H1 (cell line): ENCODE data around the gene ETFBKMT. TPM values are rescaled to one million over a fixed set of nuclear protein-coding genes. Genes with fewer than 3 reads are reported as not detected.

ENCODE experiments used
- CTCF ChIA-PET: fragments of 300-600 bp; sonication (Branson Sonifier 250); formaldehyde crosslinking; loops from one replicate; lab custom pipeline; 2021; ENCODE audit not compliant: partially characterized antibody; lab: Charles Lee
- POLR2A ChIA-PET: fragments of 300-600 bp; sonication (Branson Sonifier 250); formaldehyde crosslinking; loops from one replicate; lab custom pipeline; 2021; ENCODE audit warnings: inconsistent platforms; ENCODE audit not compliant: partially characterized antibody; lab: Charles Lee
- DNase-seq, 2 experiments: peaks; one replicate each; pipeline versions ENCODE4 v3.0.0 to v3.0.0-alpha.2; 2010 to 2022; ENCODE audit warnings: low spot score in 2 of 2, low read depth in 1 of 2, mixed read lengths in 1 of 2
- FAIRE-seq: peaks from 2 replicates; lab custom pipeline; 2011; peaks lifted over from hg19 to GRCh38; lab: Jason Lieb, UNC
- H2AFZ ChIP-seq: 2 replicates; pipeline ENCODE4 v1.8.1; 2012; ENCODE audit warnings: low read length, inconsistent platforms
- H2AK5ac ChIP-seq: 2 replicates; pipeline ENCODE4 v1.6.1; 2013; ENCODE audit warnings: low read depth, low read length
- H2BK120ac ChIP-seq: replicated peaks from 2 replicates; pipeline ENCODE3; 2013; ENCODE audit warnings: low read depth, low read length, inconsistent platforms
- H2BK12ac ChIP-seq: 2 replicates; pipeline ENCODE4 v1.6.1; 2013; ENCODE audit warnings: low read depth, low read length
- H2BK15ac ChIP-seq: 2 replicates; pipeline ENCODE4 v1.6.1; 2013; ENCODE audit warnings: low read length
- H2BK20ac ChIP-seq: 2 replicates; pipeline ENCODE4 v1.6.1; 2013; ENCODE audit warnings: low read length
- H2BK5ac ChIP-seq: 2 replicates; pipeline ENCODE4 v1.6.1; 2013; ENCODE audit warnings: low read depth, low read length
- H3K14ac ChIP-seq: 2 replicates; pipeline ENCODE4 v1.6.1; 2013; ENCODE audit warnings: inconsistent platforms; ENCODE audit not compliant: insufficient read length
- H3K18ac ChIP-seq: 2 replicates; pipeline ENCODE4 v1.6.1; 2013; ENCODE audit warnings: low read length; ENCODE audit errors: extremely low read depth
- H3K23ac ChIP-seq: 2 replicates; pipeline ENCODE4 v1.6.1; 2013; ENCODE audit warnings: inconsistent platforms; ENCODE audit not compliant: insufficient read length
- H3K23me2 ChIP-seq: 2 replicates; pipeline ENCODE4 v1.6.1; 2013; ENCODE audit warnings: low read depth, low read length
- H3K27ac ChIP-seq: 2 replicates; pipeline ENCODE4 v1.6.1; 2011; ENCODE audit warnings: low read depth, low read length, inconsistent platforms
- H3K27me3 ChIP-seq, 4 experiments: replicated peaks in 1 of 4; 1 replicate in 1 of 4; 2 replicates in 3 of 4; pipeline versions ENCODE4 v1.6.1 to v1.8.1; 2011 to 2013; ENCODE audit warnings: low read length in 3 of 4, mild to moderate bottlenecking in 3 of 4, inconsistent platforms in 2 of 4, mixed read lengths in 2 of 4, moderate library complexity in 1 of 4; ENCODE audit not compliant: control insufficient read depth in 3 of 4, insufficient read depth in 3 of 4; ENCODE audit errors: extremely low read depth in 1 of 4
- H3K36me3 ChIP-seq, 4 experiments: 2 replicates each; pipeline versions ENCODE4 v1.6.1 to v1.8.1; 2011 to 2013; ENCODE audit warnings: mild to moderate bottlenecking in 4 of 4, low read length in 3 of 4, moderate library complexity in 2 of 4, control low read depth in 1 of 4, inconsistent platforms in 1 of 4; ENCODE audit not compliant: insufficient read depth in 4 of 4, control insufficient read depth in 2 of 4
- H3K4ac ChIP-seq: replicated peaks from 2 replicates; pipeline ENCODE3; 2013; ENCODE audit warnings: low read length, low read depth, mixed read lengths, inconsistent platforms; ENCODE audit not compliant: insufficient read length
- H3K4me1 ChIP-seq, 4 experiments: replicated peaks in 1 of 4; 1 replicate in 1 of 4; 2 replicates in 3 of 4; pipeline versions ENCODE4 v1.6.1 to v1.8.1; 2011 to 2013; ENCODE audit warnings: low read length in 3 of 4, inconsistent platforms in 2 of 4, mixed read lengths in 1 of 4; ENCODE audit not compliant: insufficient read depth in 4 of 4, control insufficient read depth in 3 of 4
- H3K4me2 ChIP-seq, 2 experiments: 2 replicates each; pipeline versions ENCODE4 v1.6.1 to v1.8.1; 2011 to 2013; ENCODE audit warnings: low read depth in 2 of 2, low read length in 2 of 2, control low read depth in 1 of 2, inconsistent platforms in 1 of 2, mild to moderate bottlenecking in 1 of 2; ENCODE audit not compliant: insufficient read depth in 1 of 2
- H3K4me3 ChIP-seq, 4 experiments: fragments of 200-600, 300-600 bp in 1 of 4; sonication (generic), shearing (Covaris generic), sonication (Bioruptor Twin) in 1 of 4; 2 replicates each; pipeline versions ENCODE4 v1.5.1 to v1.8.1; 2011 to 2016; ENCODE audit warnings: low read length in 4 of 4, low read depth in 3 of 4, control low read depth in 2 of 4, inconsistent platforms in 2 of 4, mild to moderate bottlenecking in 2 of 4, mixed read lengths in 1 of 4, moderate library complexity in 1 of 4; ENCODE audit not compliant: insufficient read depth in 2 of 4; ENCODE audit errors: extremely low read depth in 1 of 4
- H3K56ac ChIP-seq: replicated peaks from 2 replicates; pipeline ENCODE3; 2013; ENCODE audit warnings: low read depth, mild to moderate bottlenecking, mixed read lengths, low read length, inconsistent platforms; ENCODE audit not compliant: insufficient read length
- H3K79me1 ChIP-seq: 2 replicates; pipeline ENCODE4 v1.6.1; 2013; ENCODE audit warnings: low read depth, low read length, control low read depth
- H3K79me2 ChIP-seq, 2 experiments: 2 replicates each; pipeline versions ENCODE4 v1.6.1 to v1.8.1; 2012 to 2013; ENCODE audit warnings: low read length in 2 of 2, mild to moderate bottlenecking in 2 of 2, inconsistent platforms in 1 of 2; ENCODE audit not compliant: insufficient read depth in 2 of 2, control insufficient read depth in 1 of 2
- H3K9ac ChIP-seq, 4 experiments: replicated peaks in 1 of 4; 1 replicate in 1 of 4; 2 replicates in 3 of 4; pipeline versions ENCODE4 v1.6.1 to v1.8.1; 2011 to 2013; ENCODE audit warnings: low read depth in 3 of 4, low read length in 3 of 4, control low read depth in 2 of 4, mild to moderate bottlenecking in 2 of 4, moderate library complexity in 2 of 4, inconsistent platforms in 1 of 4; ENCODE audit errors: extremely low read depth in 1 of 4
- H3K9me3 ChIP-seq, 2 experiments: 2 replicates each; pipeline versions ENCODE4 v1.6.1 to v1.8.1; 2012 to 2013; ENCODE audit warnings: mild to moderate bottlenecking in 2 of 2, moderate library complexity in 2 of 2, control low read depth in 1 of 2, inconsistent platforms in 1 of 2, low read depth in 1 of 2, low read length in 1 of 2, mixed read lengths in 1 of 2; ENCODE audit not compliant: insufficient read depth in 2 of 2
- H4K20me1 ChIP-seq, 2 experiments: replicated peaks in 1 of 2; 2 replicates each; pipeline versions ENCODE3 to v1.8.1; 2011 to 2013; ENCODE audit warnings: inconsistent platforms in 2 of 2, low read length in 2 of 2, mild to moderate bottlenecking in 1 of 2; ENCODE audit not compliant: insufficient read depth in 2 of 2, control insufficient read depth in 1 of 2
- H4K5ac ChIP-seq: 2 replicates; pipeline ENCODE4 v1.6.1; 2013; ENCODE audit warnings: low read length, low read depth, mixed read lengths, inconsistent platforms; ENCODE audit not compliant: insufficient read length
- H4K8ac ChIP-seq: 2 replicates; pipeline ENCODE4 v1.8.0; 2013; ENCODE audit warnings: mild to moderate bottlenecking, moderate library complexity, low read length, inconsistent platforms; ENCODE audit not compliant: insufficient read depth; ENCODE audit errors: extremely low read depth
- H4K91ac ChIP-seq: replicated peaks from 2 replicates; pipeline ENCODE3; 2013; ENCODE audit warnings: low read length, mixed read lengths, inconsistent platforms; ENCODE audit not compliant: insufficient read length
- BRCA1 ChIP-seq: IDR thresholded peaks from 2 replicates; pipeline ENCODE4 v1.6.1; 2012; ENCODE audit warnings: low read depth, low read length, improper control_type of control experiment
- CEBPB ChIP-seq: IDR thresholded peaks from 2 replicates; pipeline ENCODE4 v1.6.1; 2012; ENCODE audit warnings: low read depth, low read length
- CHD2 ChIP-seq: IDR thresholded peaks from 2 replicates; pipeline ENCODE4 v1.6.1; 2012; ENCODE audit warnings: low read length, improper control_type of control experiment
- CREB1 ChIP-seq: IDR thresholded peaks from 2 replicates; pipeline ENCODE4 v1.6.1; 2012; ENCODE audit warnings: inconsistent platforms
- E2F6 ChIP-seq: IDR thresholded peaks from 2 replicates; pipeline ENCODE4 v1.6.1; 2012; ENCODE audit warnings: inconsistent platforms
- JUN ChIP-seq: IDR thresholded peaks from 2 replicates; pipeline ENCODE4 v1.6.1; 2011; ENCODE audit warnings: low read depth, mild to moderate bottlenecking, improper control_type of control experiment, low read length
- KDM5A ChIP-seq: fragments of 200-600 bp; IDR thresholded peaks from 2 replicates; pipeline ENCODE4 v1.7.1; 2012; ENCODE audit warnings: mild to moderate bottlenecking, low read length, inconsistent platforms, mixed read lengths
- NANOG ChIP-seq: IDR thresholded peaks from 2 replicates; pipeline ENCODE4 v1.6.1; 2011; ENCODE audit warnings: low read length, low read depth, mild to moderate bottlenecking, inconsistent platforms; ENCODE audit not compliant: insufficient read depth, poor library complexity, severe bottlenecking
- RFX5 ChIP-seq: IDR thresholded peaks from 2 replicates; pipeline ENCODE4 v1.6.1; 2011; ENCODE audit warnings: low read depth, low read length, improper control_type of control experiment, borderline replicate concordance
- SRF ChIP-seq: IDR thresholded peaks from 2 replicates; pipeline ENCODE4 v1.6.1; 2011; ENCODE audit warnings: mild to moderate bottlenecking, low read depth, low read length, moderate library complexity
- TCF12 ChIP-seq: IDR thresholded peaks from 2 replicates; pipeline ENCODE4 v1.6.1; 2011; ENCODE audit warnings: low read depth, mild to moderate bottlenecking, low read length
- TEAD4 ChIP-seq: IDR thresholded peaks from 2 replicates; pipeline ENCODE4 v1.6.1; 2012; ENCODE audit warnings: low read depth, low read length, inconsistent platforms, mixed read lengths
- YY1 ChIP-seq: IDR thresholded peaks from 2 replicates; pipeline ENCODE4 v1.6.1; 2011; ENCODE audit warnings: low read depth, mild to moderate bottlenecking, low read length
- WGBS, 2 experiments: shearing (Covaris generic) in 1 of 2; methylation state at CpG; one replicate each; pipeline versions ENCODE4 v1.1.6 to v1.1.7; 2013 to 2015; ENCODE audit warnings: low lambda C conversion rate in 2 of 2, mixed read lengths in 2 of 2, inconsistent platforms in 1 of 2, low coverage in 1 of 2, missing lambda C conversion rate in 1 of 2; ENCODE audit not compliant: insufficient replicate concordance in 2 of 2, insufficient coverage in 1 of 2, insufficient read length in 1 of 2; ENCODE audit errors: extremely low coverage in 1 of 2, missing lambda C conversion rate in 1 of 2; 5-methylcytosine and 5-hydroxymethylcytosine counted together
- polyA plus RNA-seq, 7 experiments: library from polyadenylated mRNA; depleted of rRNA in 3 of 7; stranded (reverse) in 5 of 7; unstranded in 2 of 7; fragments of >200 nt in 5 of 7; fragments of 200-250 nt in 2 of 7; gene quantifications; 1 replicate in 5 of 7; 2 replicates in 1 of 7; 4 replicates in 1 of 7; pipeline versions ENCODE4 v1.2.1 to v1.2.3, GENCODE V29; 2011 to 2013; ENCODE audit warnings: missing spikeins in 2 of 7, mixed read lengths in 2 of 7
- total RNA-seq: library from RNA; stranded (reverse); fragmentation: NEBNext Ultra II Directional; extraction: Animal tissue kit (Norgen Biotek cat#: 25700); gene quantifications from 2 replicates; pipeline ENCODE4 v1.2.1, GENCODE V29; 2021

The ETFBKMT gene
- total and polyA plus RNA-seq, 2 of the 8 experiments (the other 6 are each of a cell fraction or from before 2014, with no cell fraction given): 0.59 to 1.7 TPM

DNA sequence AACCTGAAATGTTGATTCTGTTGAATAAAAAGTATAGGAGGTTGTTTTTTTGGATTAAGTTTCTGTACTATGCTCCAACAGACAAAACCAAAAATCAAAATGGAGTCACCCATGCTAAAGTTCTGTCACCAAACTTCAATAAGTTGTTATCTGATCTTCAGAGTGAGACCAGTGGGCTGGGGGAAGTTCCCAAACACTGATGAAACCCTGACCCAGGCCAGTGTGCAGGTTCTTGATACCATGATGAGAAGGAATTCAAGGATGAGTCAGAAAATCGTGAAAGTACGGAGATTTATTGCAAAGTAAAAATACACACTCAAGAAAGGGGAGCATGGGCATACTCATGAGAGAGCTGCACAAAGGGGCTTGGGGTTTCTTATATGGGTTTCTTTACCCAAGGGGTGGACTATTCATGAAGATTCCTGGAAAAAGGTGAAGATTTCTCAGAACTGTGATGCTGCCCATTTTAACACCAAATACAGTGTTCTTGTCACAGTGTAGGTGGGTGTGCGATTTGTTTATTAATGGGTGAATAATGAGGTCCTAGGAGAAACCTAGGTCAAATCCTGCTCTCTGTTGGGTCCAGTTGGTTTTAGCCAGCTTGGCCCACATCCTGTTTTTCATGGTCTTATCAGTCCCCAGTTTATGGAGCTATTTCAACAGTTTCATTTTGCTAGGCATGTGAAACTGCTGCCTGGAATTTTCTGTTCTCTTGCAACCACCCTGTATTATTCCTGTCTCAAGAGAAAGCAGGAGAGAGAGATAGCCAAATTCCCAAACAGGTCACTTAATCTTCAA lies 41.1 kb upstream of the ETFBKMT start:
- H3K18ac ChIP-seq: no peak overlapping the region
- no peak overlapping the region for H3K4me3 ChIP-seq
- H3K27me3 ChIP-seq: no peaks in the 10 kb centered on the region
- H2BK15ac ChIP-seq: 0 out of 2 replicates have a peak overlapping the region, but pooled peaks have one; percentile 61
- H4K91ac ChIP-seq: no peak overlapping the region
- no peak overlapping the region for H3K14ac ChIP-seq
- H2BK20ac ChIP-seq: no peak overlapping the region
- H3K4me2 ChIP-seq: no peak overlapping the region
- no peak overlapping the region for H2BK120ac ChIP-seq
- no peaks in the 10 kb centered on the region for H3K9me3 ChIP-seq
- H3K4ac ChIP-seq: no peak overlapping the region
- H2AFZ ChIP-seq: no peak overlapping the region
- H4K5ac ChIP-seq: no peak overlapping the region
- H3K36me3 ChIP-seq: no peaks in the 10 kb centered on the region
- H3K79me2 ChIP-seq: no peaks in the 10 kb centered on the region
- no peak overlapping the region for H3K23ac ChIP-seq
- DNase-seq (no peak), FAIRE-seq (no peak)
- WGBS, 2 experiments: 84% methylated on average over 3 of the region's 3 CpGs; no CpG with 5 or more reads in 1 of the 2 experiments
- H2AK5ac ChIP-seq: no peak overlapping the region
- H4K20me1 ChIP-seq: no peaks in the 10 kb centered on the region
- H3K79me1 ChIP-seq: no peaks in the 10 kb centered on the region
- no peak overlapping the region for H3K9ac ChIP-seq
- H3K4me1 ChIP-seq: no peaks in the 10 kb centered on the region
- no peak overlapping the region for H3K56ac ChIP-seq
- H3K27ac ChIP-seq: no peak overlapping the region
- TF ChIP-seq JUN (no peak), SRF (no peak), YY1 (no peak), KDM5A (no peak), RFX5 (no peak), BRCA1 (no peak), NANOG (no peak), E2F6 (no peak), TCF12 (no peak), CHD2 (no peak), TEAD4 (no peak), CEBPB (no peak), CREB1 (no peak)
- H2BK12ac ChIP-seq: no peak overlapping the region
- H2BK5ac ChIP-seq: no peak overlapping the region
- no peaks in the 10 kb centered on the region for H3K23me2 ChIP-seq
- POLR2A ChIA-PET: no interaction called here
- CTCF ChIA-PET: interaction anchor here (0.6 kb wide), 1 partner anchor 467 kb away, joined by 3 read pairs; no protein-coding TSS in a partner anchor
- H4K8ac ChIP-seq: no peak overlapping the region
